OCI-LY1 (cell line): Measurements from ENCODE around the gene APOBEC4.

Experiments used
- H2AFZ ChIP-seq: fragments of 200-600 bp; sonication (generic), shearing (Covaris generic); 2 replicates; pipeline ENCODE4 v1.6.0; 2014; ENCODE audit warnings: antibody characterized with exemption, mild to moderate bottlenecking, low read length
- H3F3A ChIP-seq: fragments of 200-600 bp; sonication (generic), shearing (Covaris generic); 2 replicates; pipeline ENCODE4 v1.6.0; 2014; ENCODE audit warnings: mild to moderate bottlenecking, antibody characterized with exemption, low read length, moderate library complexity; ENCODE audit not compliant: insufficient read depth
- H3K27ac ChIP-seq: fragments of 200-600 bp; sonication (generic); 2 replicates; pipeline ENCODE4 v1.5.1; 2014; ENCODE audit warnings: low read length, mixed run types, mild to moderate bottlenecking, low read depth; ENCODE audit not compliant: poor library complexity, severe bottlenecking
- H3K27me3 ChIP-seq: fragments of 200-600 bp; sonication (generic); 2 replicates; pipeline ENCODE4 v1.6.0; 2014; ENCODE audit warnings: antibody characterized with exemption, mild to moderate bottlenecking, low read length, moderate library complexity; ENCODE audit not compliant: insufficient read depth
- H3K36me3 ChIP-seq: fragments of 200-600 bp; sonication (generic); 2 replicates; pipeline ENCODE4 v1.6.1; 2014; ENCODE audit warnings: mild to moderate bottlenecking, antibody characterized with exemption, low read length, moderate library complexity, mixed read lengths; ENCODE audit not compliant: insufficient read depth
- H3K4me1 ChIP-seq: fragments of 200-600 bp; sonication (generic); 2 replicates; pipeline ENCODE4 v1.5.1; 2014; ENCODE audit warnings: mild to moderate bottlenecking, low read length, moderate library complexity; ENCODE audit not compliant: insufficient read depth, severe bottlenecking
- H3K4me2 ChIP-seq: fragments of 200-600 bp; sonication (generic), shearing (Covaris generic); 2 replicates; pipeline ENCODE4 v1.6.1; 2014; ENCODE audit warnings: low read length
- H3K4me3 ChIP-seq: fragments of 200-600 bp; sonication (generic); 2 replicates; pipeline ENCODE4 v1.5.1; 2014; ENCODE audit warnings: low read length, low read depth, mild to moderate bottlenecking, mixed read lengths; ENCODE audit not compliant: poor library complexity, severe bottlenecking
- H3K79me2 ChIP-seq: fragments of 200-600 bp; shearing (Covaris generic); 2 replicates; pipeline ENCODE4 v1.6.1; 2016; ENCODE audit warnings: mixed run types, low read length, mixed read lengths; ENCODE audit not compliant: insufficient read depth
- H3K9ac ChIP-seq: fragments of 200-600 bp; sonication (generic), shearing (Covaris generic); 2 replicates; pipeline ENCODE4 v1.6.1; 2014; ENCODE audit warnings: mild to moderate bottlenecking, low read length, mixed read lengths
- H3K9me2 ChIP-seq: fragments of 200-600 bp; sonication (generic), shearing (Covaris generic); 2 replicates; pipeline ENCODE4 v1.6.1; 2014; ENCODE audit warnings: low read depth, mild to moderate bottlenecking, low read length, mixed read lengths
- H3K9me3 ChIP-seq: fragments of 200-600 bp; shearing (Covaris generic); 2 replicates; pipeline ENCODE4 v1.6.1; 2014; ENCODE audit warnings: low read length, mixed read lengths
- H4K20me1 ChIP-seq: fragments of 200-600 bp; sonication (generic), shearing (Covaris generic); 2 replicates; pipeline ENCODE4 v1.6.0; 2016; ENCODE audit warnings: mild to moderate bottlenecking, low read length; ENCODE audit not compliant: insufficient read depth
- CTCF ChIP-seq: fragments of 200-600 bp; sonication (generic), shearing (Covaris generic); IDR thresholded peaks from 2 replicates; pipeline ENCODE4 v1.5.1; 2017; ENCODE audit warnings: mild to moderate bottlenecking, antibody characterized with exemption, low read length, moderate library complexity, mixed read lengths
- EZH2 ChIP-seq: fragments of 200-600 bp; sonication (generic), shearing (Covaris generic); IDR thresholded peaks from 2 replicates; pipeline ENCODE4 v1.8.0; 2017; ENCODE audit warnings: borderline replicate concordance, mixed run types, mild to moderate bottlenecking, antibody characterized with exemption, low read length, moderate library complexity, mixed read lengths

APOBEC4 gene

DNA sequence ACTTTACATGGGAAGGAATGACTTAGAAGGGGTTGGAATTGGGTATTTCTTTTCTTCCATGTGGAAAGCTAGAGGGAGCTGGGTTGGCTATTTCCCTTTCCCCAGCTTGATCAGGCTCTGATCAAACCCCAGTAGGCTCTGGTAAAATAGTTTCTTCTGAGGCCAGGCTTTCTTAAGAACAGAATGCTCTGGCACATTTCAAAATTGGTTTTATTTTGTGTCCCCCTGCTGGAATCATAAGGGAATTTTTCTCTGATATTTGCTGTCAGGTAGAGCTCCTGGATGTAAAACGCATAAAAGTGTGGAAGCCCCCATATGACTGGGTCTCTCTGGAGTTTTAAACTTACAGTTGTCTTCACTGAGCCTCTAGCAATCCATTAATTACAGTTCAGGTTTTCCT lies 17.1 kb upstream of the APOBEC4 start:
- no peak overlapping the region for H2AFZ ChIP-seq
- H4K20me1 ChIP-seq: no peaks in the 10 kb centered on the region
- H3K4me1 ChIP-seq: no peaks in the 10 kb centered on the region
- H3F3A ChIP-seq: no peaks in the 10 kb centered on the region
- H3K4me2 ChIP-seq: no peak overlapping the region
- H3K4me3 ChIP-seq: no peak overlapping the region
- H3K9ac ChIP-seq: no peak overlapping the region
- TF ChIP-seq CTCF (no peak), EZH2 (no peak)
- no peak overlapping the region for H3K27ac ChIP-seq
- H3K9me3 ChIP-seq: no peaks in the 10 kb centered on the region
- H3K9me2 ChIP-seq: no peaks in the 10 kb centered on the region
- H3K79me2 ChIP-seq: no peaks in the 10 kb centered on the region
- H3K27me3 ChIP-seq: no peaks in the 10 kb centered on the region
- H3K36me3 ChIP-seq: no peaks in the 10 kb centered on the region

DNA sequence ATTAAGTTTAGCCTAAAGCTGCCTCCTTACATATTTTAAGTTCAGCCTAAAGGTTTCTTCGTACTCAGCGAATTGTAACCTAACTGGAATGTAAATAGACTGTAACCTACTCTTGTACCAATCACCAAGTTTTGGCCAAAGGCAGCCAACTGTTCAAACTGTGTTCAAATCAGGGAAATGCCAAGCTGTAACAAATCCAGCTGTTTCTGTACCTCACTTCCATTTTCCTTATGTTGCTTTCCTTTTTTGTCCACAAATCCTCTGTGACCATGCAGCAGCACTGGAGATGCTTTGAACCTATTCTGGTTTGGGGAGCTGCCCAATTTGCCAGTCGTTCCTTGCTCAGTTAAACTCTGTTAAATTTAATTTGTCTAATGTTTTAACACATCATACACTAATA lies 3.2 kb upstream of the APOBEC4 start:
- no peak overlapping the region for H2AFZ ChIP-seq

GRCh38 chr1:183655562-183656075 lies 2.5 kb upstream of the APOBEC4 start:
- H3K9ac ChIP-seq: no peak overlapping the region
- H3K4me1 ChIP-seq: no peaks in the 10 kb centered on the region
- H3K79me2 ChIP-seq: no peaks in the 10 kb centered on the region
- H3K27me3 ChIP-seq: no peaks in the 10 kb centered on the region
- no peak overlapping the region for H3K4me2 ChIP-seq
- no peak overlapping the region for H2AFZ ChIP-seq
- H3K4me3 ChIP-seq: no peak overlapping the region
- H3K9me2 ChIP-seq: no peaks in the 10 kb centered on the region
- no peaks in the 10 kb centered on the region for H3K36me3 ChIP-seq
- no peaks in the 10 kb centered on the region for H4K20me1 ChIP-seq
- H3F3A ChIP-seq: no peaks in the 10 kb centered on the region; the same call in 1 of the 2 replicates
- no peak overlapping the region for H3K27ac ChIP-seq
- no peak for TF ChIP-seq EZH2
- peak; percentile 80 for TF ChIP-seq CTCF
- no peaks in the 10 kb centered on the region for H3K9me3 ChIP-seq

More for the DNA sequence above, 3.2 kb upstream of the APOBEC4 start:
- no peaks in the 10 kb centered on the region for H3K9me3 ChIP-seq
- TF ChIP-seq EZH2: no peak
- no peak for TF ChIP-seq CTCF
- H4K20me1 ChIP-seq: no peaks in the 10 kb centered on the region
- H3K36me3 ChIP-seq: no peaks in the 10 kb centered on the region
- H3K4me1 ChIP-seq: no peaks in the 10 kb centered on the region
- no peaks in the 10 kb centered on the region for H3K9me2 ChIP-seq
- H3K4me2 ChIP-seq: no peak overlapping the region
- H3K79me2 ChIP-seq: no peaks in the 10 kb centered on the region
- H3K4me3 ChIP-seq: no peak overlapping the region
- no peaks in the 10 kb centered on the region for H3K27me3 ChIP-seq
- H3K9ac ChIP-seq: no peak overlapping the region
- H3F3A ChIP-seq: no peaks in the 10 kb centered on the region
- no peak overlapping the region for H3K27ac ChIP-seq
